ENCODE measurements around the gene MAPRE3. TPM values are rescaled to one million over a fixed set of nuclear protein-coding genes. Genes with fewer than 3 reads are reported as not detected.
A peak's percentile ranks its signal among the peaks of the same experiment; 100 is the strongest.

MAPRE3 gene
- total and polyA plus RNA-seq, 9 of the 15 experiments (the other 6 are each of a cell fraction or from before 2014, with no cell fraction given), result 0.70 to 43.2 (median 12.6) TPM

DNA sequence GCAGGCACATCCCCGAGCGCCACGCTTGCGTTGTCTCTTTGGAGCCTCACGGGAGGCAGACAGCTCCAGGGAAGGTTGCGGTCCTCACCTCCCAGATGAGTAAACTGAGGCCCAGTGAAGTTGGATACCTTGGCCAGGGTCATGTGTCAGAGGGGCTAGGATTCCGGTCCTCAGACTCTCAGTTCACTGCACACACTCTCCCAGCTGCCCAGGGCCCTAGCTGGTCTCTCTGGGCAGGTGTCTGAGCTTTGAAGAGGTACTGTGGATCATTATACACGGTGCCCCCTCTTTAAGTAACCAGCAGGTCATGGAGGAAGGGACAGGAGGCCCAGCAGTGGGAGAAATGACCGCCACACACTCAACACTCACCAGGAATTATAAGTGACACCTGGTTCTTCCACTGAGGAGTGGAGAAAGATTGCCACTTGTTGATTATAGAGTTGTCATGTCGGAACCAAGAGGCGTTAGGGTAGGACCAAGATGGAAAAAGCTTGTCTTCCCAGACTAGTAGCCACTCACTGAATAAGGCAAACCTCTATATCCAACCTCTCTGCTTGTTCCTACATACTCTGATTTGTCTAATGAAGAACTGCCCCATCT, 62.9 kb downstream of the MAPRE3 start:
- peaks cover 67% of the 10 kb centered on the region for H3K36me3 ChIP-seq (ENCODE audit: control insufficient read depth, insufficient read depth, low read length)
- 1% methylated on average over 11 of the region's 11 CpGs for WGBS (ENCODE audit: insufficient coverage, low coverage, missing lambda C conversion rate)
- ChIA-PET POLR2A (interaction anchor here (0.6 to 5.3 kb wide), 11 partner anchors 10 to 680 kb away, joined by 3 to 54 read pairs (median 3); partner anchors contain the start of gene AGBL5), CTCF (ENCODE audit: low intra/inter-chr PET ratio) (no interaction called here)
- H2AFZ ChIP-seq (ENCODE audit: low read depth, low read length), result peak overlapping the region; percentile 73
- in situ Hi-C loops (cut with MboI) (no loop called here), intact Hi-C loops (cut with micrococcal nuclease) (loop anchor here (2.0 kb wide), 1 partner anchor 17 kb away; the partner anchor contains the start of gene AGBL5)
- H3K9ac ChIP-seq (ENCODE audit: insufficient read depth in 1 of 2, low read depth in 2 of 2, low read length in 2 of 2), result peak overlapping the region; percentile 99 to 100
- no peaks in the 10 kb centered on the region for H3K27me3 ChIP-seq (ENCODE audit: control insufficient read depth in 2 of 2, insufficient read depth in 2 of 2, low read length in 2 of 2)
- H3K9me3 ChIP-seq (replicated peaks; ENCODE audit: control insufficient read depth, insufficient read depth, low read depth, low read length), result no peaks in the 10 kb centered on the region
- peaks cover 47% of the 10 kb centered on the region for H3K79me2 ChIP-seq (ENCODE audit: control insufficient read depth, insufficient read depth, low read length)
- H3K4me2 ChIP-seq (ENCODE audit: insufficient read depth, low read length), result peak overlapping the region; percentile 89
- no peaks in the 10 kb centered on the region for H4K20me1 ChIP-seq (replicated peaks; ENCODE audit: control insufficient read depth, insufficient read depth, low read length)
- H3K4me1 ChIP-seq (replicated peaks in 1 of 2; ENCODE audit: control insufficient read depth in 2 of 2, insufficient read depth in 2 of 2, low read length in 2 of 2), result peaks cover 11 to 19% of the 10 kb centered on the region in 2 experiments; a peak in 4 of 5 replicates
- peak overlapping the region; percentile 97 for H3K4me3 ChIP-seq
- H3K27ac ChIP-seq (ENCODE audit: extremely low read depth, low read depth, low read length), result peak overlapping the region; percentile 89
- TSS peak; percentile 75 for BruUV-seq (replicated peaks)
- ATAC-seq (peak; percentile 8), DNase-seq (ENCODE audit: extremely low read depth in 1 of 4, low spot score in 3 of 4) (no peak), FAIRE-seq (no peak)
- peaks cover 6% of the 10 kb centered on the region for H3K9me1 ChIP-seq (ENCODE audit: control insufficient read depth, insufficient read depth, low read length)
- TF ChIP-seq ZC3H4 (CRISPR knock-in tag; IDR thresholded peaks at IDR 0.05; ENCODE audit: borderline replicate concordance) (peak; percentile 46; the same call in 1 of the 2 replicates), TARDBP (IDR thresholded peaks at IDR 0.05) (0 out of 2 replicates have a peak, but pooled peaks have one; percentile 12), SIN3A (IDR thresholded peaks at IDR 0.05; ENCODE audit: borderline replicate concordance in 2 of 2, control insufficient read depth in 1 of 2, low read depth in 2 of 2, low read length in 2 of 2) (0 out of 4 replicates have a peak, but pooled peaks of 1 of the 2 experiments have one; percentile 23), CHD1 (IDR thresholded peaks at IDR 0.05; ENCODE audit: low read length) (peak; percentile 92)
- TF ChIP-seq, protein P1, sequence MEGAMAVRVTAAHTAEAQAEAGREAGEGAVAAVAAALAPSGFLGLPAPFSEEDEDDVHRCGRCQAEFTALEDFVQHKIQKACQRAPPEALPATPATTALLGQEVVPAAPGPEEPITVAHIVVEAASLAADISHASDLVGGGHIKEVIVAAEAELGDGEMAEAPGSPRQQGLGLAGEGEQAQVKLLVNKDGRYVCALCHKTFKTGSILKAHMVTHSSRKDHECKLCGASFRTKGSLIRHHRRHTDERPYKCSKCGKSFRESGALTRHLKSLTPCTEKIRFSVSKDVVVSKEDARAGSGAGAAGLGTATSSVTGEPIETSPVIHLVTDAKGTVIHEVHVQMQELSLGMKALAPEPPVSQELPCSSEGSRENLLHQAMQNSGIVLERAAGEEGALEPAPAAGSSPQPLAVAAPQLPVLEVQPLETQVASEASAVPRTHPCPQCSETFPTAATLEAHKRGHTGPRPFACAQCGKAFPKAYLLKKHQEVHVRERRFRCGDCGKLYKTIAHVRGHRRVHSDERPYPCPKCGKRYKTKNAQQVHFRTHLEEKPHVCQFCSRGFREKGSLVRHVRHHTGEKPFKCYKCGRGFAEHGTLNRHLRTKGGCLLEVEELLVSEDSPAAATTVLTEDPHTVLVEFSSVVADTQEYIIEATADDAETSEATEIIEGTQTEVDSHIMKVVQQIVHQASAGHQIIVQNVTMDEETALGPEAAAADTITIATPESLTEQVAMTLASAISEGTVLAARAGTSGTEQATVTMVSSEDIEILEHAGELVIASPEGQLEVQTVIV (CRISPR knock-in tag; IDR thresholded peaks at IDR 0.05; ENCODE audit: borderline replicate concordance), result no peak
- TF ChIP-seq, protein P2, sequence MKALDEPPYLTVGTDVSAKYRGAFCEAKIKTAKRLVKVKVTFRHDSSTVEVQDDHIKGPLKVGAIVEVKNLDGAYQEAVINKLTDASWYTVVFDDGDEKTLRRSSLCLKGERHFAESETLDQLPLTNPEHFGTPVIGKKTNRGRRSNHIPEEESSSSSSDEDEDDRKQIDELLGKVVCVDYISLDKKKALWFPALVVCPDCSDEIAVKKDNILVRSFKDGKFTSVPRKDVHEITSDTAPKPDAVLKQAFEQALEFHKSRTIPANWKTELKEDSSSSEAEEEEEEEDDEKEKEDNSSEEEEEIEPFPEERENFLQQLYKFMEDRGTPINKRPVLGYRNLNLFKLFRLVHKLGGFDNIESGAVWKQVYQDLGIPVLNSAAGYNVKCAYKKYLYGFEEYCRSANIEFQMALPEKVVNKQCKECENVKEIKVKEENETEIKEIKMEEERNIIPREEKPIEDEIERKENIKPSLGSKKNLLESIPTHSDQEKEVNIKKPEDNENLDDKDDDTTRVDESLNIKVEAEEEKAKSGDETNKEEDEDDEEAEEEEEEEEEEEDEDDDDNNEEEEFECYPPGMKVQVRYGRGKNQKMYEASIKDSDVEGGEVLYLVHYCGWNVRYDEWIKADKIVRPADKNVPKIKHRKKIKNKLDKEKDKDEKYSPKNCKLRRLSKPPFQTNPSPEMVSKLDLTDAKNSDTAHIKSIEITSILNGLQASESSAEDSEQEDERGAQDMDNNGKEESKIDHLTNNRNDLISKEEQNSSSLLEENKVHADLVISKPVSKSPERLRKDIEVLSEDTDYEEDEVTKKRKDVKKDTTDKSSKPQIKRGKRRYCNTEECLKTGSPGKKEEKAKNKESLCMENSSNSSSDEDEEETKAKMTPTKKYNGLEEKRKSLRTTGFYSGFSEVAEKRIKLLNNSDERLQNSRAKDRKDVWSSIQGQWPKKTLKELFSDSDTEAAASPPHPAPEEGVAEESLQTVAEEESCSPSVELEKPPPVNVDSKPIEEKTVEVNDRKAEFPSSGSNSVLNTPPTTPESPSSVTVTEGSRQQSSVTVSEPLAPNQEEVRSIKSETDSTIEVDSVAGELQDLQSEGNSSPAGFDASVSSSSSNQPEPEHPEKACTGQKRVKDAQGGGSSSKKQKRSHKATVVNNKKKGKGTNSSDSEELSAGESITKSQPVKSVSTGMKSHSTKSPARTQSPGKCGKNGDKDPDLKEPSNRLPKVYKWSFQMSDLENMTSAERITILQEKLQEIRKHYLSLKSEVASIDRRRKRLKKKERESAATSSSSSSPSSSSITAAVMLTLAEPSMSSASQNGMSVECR (CRISPR knock-in tag; IDR thresholded peaks at IDR 0.05), result 0 out of 2 replicates have a peak, but pooled peaks have one; percentile 76

All from K562 (cell line).